Heart left ventricle (tissue), 16 donors: ENCODE measurements around the gene ZRANB1. TPM values are rescaled to one million over a fixed set of nuclear protein-coding genes. Genes with fewer than 3 reads are reported as not detected.

Experiments used
- ATAC-seq, 4 donors: fragments of 200-7000 bp; cut with Tn5 transposase; one replicate each; pipeline ENCODE4 v1.9.1; 2020 to 2022; ENCODE audit warnings: moderate library complexity in 4 of 4, mild to moderate bottlenecking in 3 of 4, moderate number of reproducible peaks in 1 of 4
- DNase-seq, 5 donors: peaks; one replicate each; pipeline ENCODE4 v3.0.0-alpha.2; 2020
- H3K27ac ChIP-seq, 12 donors: fragments of 200-600 bp; sonication (generic) in 4 of 12; one replicate each; pipeline versions ENCODE4 v1.5.0 to v1.8.0; 2016 to 2022; ENCODE audit warnings: mild to moderate bottlenecking in 2 of 12
- H3K27me3 ChIP-seq, 9 donors: fragments of 200-600 bp; sonication (generic) in 2 of 9; one replicate each; pipeline versions ENCODE4 v1.5.1 to v1.8.0; 2016 to 2022; ENCODE audit warnings: mild to moderate bottlenecking in 3 of 9
- H3K36me3 ChIP-seq, 9 donors: fragments of 200-600 bp; sonication (generic) in 2 of 9; one replicate each; pipeline versions ENCODE4 v1.5.0 to v1.8.0; 2018 to 2022; ENCODE audit warnings: mild to moderate bottlenecking in 2 of 9
- H3K4me1 ChIP-seq, 12 donors: fragments of 200-600 bp; sonication (generic) in 4 of 12; one replicate each; pipeline versions ENCODE4 v1.5.0 to v1.8.0; 2016 to 2022; ENCODE audit warnings: mild to moderate bottlenecking in 3 of 12
- H3K4me3 ChIP-seq, 12 donors: fragments of 200-600 bp; sonication (generic) in 4 of 12; one replicate each; pipeline versions ENCODE4 v1.5.0 to v1.8.0; 2017 to 2022; ENCODE audit warnings: mild to moderate bottlenecking in 9 of 12, moderate library complexity in 4 of 12
- H3K9me3 ChIP-seq, 12 donors: fragments of 200-600 bp; sonication (generic) in 4 of 12; one replicate each; pipeline versions ENCODE4 v1.5.0 to v1.8.0; 2016 to 2022; ENCODE audit warnings: mild to moderate bottlenecking in 1 of 12
- CTCF ChIP-seq, 12 donors: fragments of 200-600 bp; sonication (generic) in 4 of 12; IDR thresholded peaks; one replicate each; pipeline versions ENCODE4 v1.5.0 to v1.8.0; 2018 to 2022; ENCODE audit warnings: antibody characterized with exemption in 12 of 12, mild to moderate bottlenecking in 5 of 12
- POLR2A ChIP-seq, 2 donors: fragments of 450-650 bp; IDR thresholded peaks; one replicate each; pipeline ENCODE4 v1.6.1; 2017; ENCODE audit warnings: antibody characterized with exemption in 2 of 2, mild to moderate bottlenecking in 2 of 2, moderate library complexity in 2 of 2
- WGBS, 4 donors: extraction: QIAGEN DNeasy Blood & Tissue Kit in 2 of 4; methylation state at CpG; one replicate each; pipeline versions ENCODE4 v1.1.5 to v1.1.7; 2013 to 2018; 5-methylcytosine and 5-hydroxymethylcytosine counted together
- intact Hi-C, 10 donors: fragments of 100-400 bp; cut with DNase I; formaldehyde crosslinking; loops; one replicate each; pipeline versions ENCODE4 v1.11.1 to v1.14.2; 2022
- polyA plus RNA-seq, 2 donors: library from polyadenylated mRNA; stranded (reverse); fragments of 200-250 nt; gene quantifications; one replicate each; pipeline ENCODE4 v1.2.3, GENCODE V29; 2013
- total RNA-seq, 9 donors: library from RNA; depleted of rRNA in 2 of 9; stranded (reverse); fragments of >200 nt in 2 of 9; fragmentation: NEBNext Ultra II Directional in 3 of 9; extraction: Animal tissue kit (Norgen Biotek cat#: 25700) in 3 of 9; gene quantifications; one replicate each; pipeline versions ENCODE4 v1.1.0 to v1.2.4, GENCODE V29; 2016 to 2023
- donor health status: ischemic (EF 13 %, LVEDD 7.1; RV severe dilation, severe dysfunction).
- donor health status: healthy with polysubstance abuse.
- donor health status: DM: no; HTN: yes; CAD: no.
- donor health status: DM: no; HTN: no; CAD: no.
- donor health status: ischemic (EF 25% LVEDD 6.9; RV normal size, moderate dysfunction).
- donor health status: ischemic (EF 25% LVEDD 5.7; RV mildly dilated, moderate dysfunction).
- donor health status: healthy.
- donor health status: DM: yes; HTN: yes; CAD: no.
- donor health status: ischemic (EF 35%, LVEDD 5.7; RV mildly dilated, moderate dysfunction).
- donor health status: nonischemic (EF 11% LVEDD 7.7; RV severe dilation, severe dysfunction).
- donor health status: DM: yes; HTN: yes; CAD: no.
- donor health status: PGD.
- donor health status: ischemic (EF 29% LVEDD 5.4; RV normal size, mild dysfunction).
- donor health status: nonischemic (EF 23%, LVEDD 6.1; RV moderate dilation, normal function).

The ZRANB1 gene
- total and polyA plus RNA-seq, 11 donors = 11.4 to 31.3 (median 25.6) TPM

- TF ChIP-seq POLR2A (IDR thresholded peaks at IDR 0.05) = no peak
- Histone ChIP-seq H3K4me1 (peaks cover 28 to 94% (median 77%) of the 10 kb centered on the region in 12 donors), H3K27me3 (no peaks in the 10 kb centered on the region), H3K9me3 (no peaks in the 10 kb centered on the region), H3K4me3 (no peak overlapping the region), H3K36me3 (peaks cover 0 to 2% (median 0%) of the 10 kb centered on the region in 9 donors), H3K27ac (no peak overlapping the region)
- WGBS, 4 donors = 98 to 99% (median 99%) methylated on average over 7 of the region's 7 CpGs
- ATAC-seq (no peak), DNase-seq (peak in 1 of 5 donors; percentile 37)
- intact Hi-C loops = no loop called here
Measured at GRCh38 chr10:125013529-125013872, 71.6 kb downstream of the ZRANB1 start.

- intact Hi-C loops = no loop called here
- DNase-seq (peak in 4 of 5 donors; percentile 62 to 76 (median 70)), ATAC-seq (peak in 3 of 4 donors; percentile 10 to 22 (median 13))
- Histone ChIP-seq H3K9me3 (no peaks in the 10 kb centered on the region), H3K4me1 (peaks cover 29 to 98% (median 84%) of the 10 kb centered on the region in 12 donors), H3K27ac (peak overlapping the region in 11 of 12 donors; percentile 50 to 78 (median 71)), H3K27me3 (no peaks in the 10 kb centered on the region), H3K4me3 (no peak overlapping the region), H3K36me3 (no peaks in the 10 kb centered on the region)
- WGBS, 4 donors = 55 to 65% (median 64%) methylated on average over 15 to 20 of the region's 20 CpGs
- TF ChIP-seq POLR2A (IDR thresholded peaks at IDR 0.05) (no peak), CTCF (IDR thresholded peaks at IDR 0.05) (no peak)
Measured at GRCh38 chr10:125014086-125014830, 72.3 kb downstream of the ZRANB1 start.

- no peaks in the 10 kb centered on the region for H3K36me3 ChIP-seq
- WGBS, 4 donors = 64 to 72% (median 70%) methylated on average over 19 of the region's 19 CpGs
- intact Hi-C loops = loop anchor here in 2 of 10 donors (5.0 kb wide), 1 partner anchor 42 kb away; no protein-coding TSS in a partner anchor
- H3K9me3 ChIP-seq = peaks cover 0 to 4% (median 0%) of the 10 kb centered on the region in 12 donors
- H3K27ac ChIP-seq = peak overlapping the region; percentile 1 to 78 (median 70)
- H3K27me3 ChIP-seq = no peaks in the 10 kb centered on the region
- peaks cover 29 to 100% (median 88%) of the 10 kb centered on the region in 12 donors for H3K4me1 ChIP-seq
- ATAC-seq (no peak), DNase-seq (peak in 1 of 5 donors; percentile 28)
- H3K4me3 ChIP-seq = no peak overlapping the region
- TF ChIP-seq CTCF (IDR thresholded peaks at IDR 0.05) (no peak), POLR2A (IDR thresholded peaks at IDR 0.05) (no peak)
Measured at GRCh38 chr10:125014836-125015355, 73.0 kb downstream of the ZRANB1 start.

- H3K27ac ChIP-seq = peak overlapping the region; percentile 1 to 78 (median 70)
- H3K4me3 ChIP-seq = peak overlapping the region in 1 of 12 donors; percentile 3
- ATAC-seq (peak; percentile 27 to 65 (median 34)), DNase-seq (peak; percentile 57 to 77 (median 70))
- H3K4me1 ChIP-seq = peaks cover 29 to 100% (median 89%) of the 10 kb centered on the region in 12 donors
- H3K27me3 ChIP-seq = no peaks in the 10 kb centered on the region
- H3K9me3 ChIP-seq = peaks cover 0 to 4% (median 0%) of the 10 kb centered on the region in 12 donors
- H3K36me3 ChIP-seq = no peaks in the 10 kb centered on the region
- no peak for TF ChIP-seq CTCF (IDR thresholded peaks at IDR 0.05)
- no peak for TF ChIP-seq POLR2A (IDR thresholded peaks at IDR 0.05)
- 27 to 48% (median 31%) methylated on average over 23 of the region's 23 CpGs for WGBS, 4 donors
- intact Hi-C loops = loop anchor here in 2 of 10 donors (5.0 kb wide), 1 partner anchor 42 kb away; no protein-coding TSS in a partner anchor
Measured at GRCh38 chr10:125015356-125015944, 73.5 kb downstream of the ZRANB1 start.
